ENCODE measurements around the gene CYFIP2. TPM values are rescaled to one million over a fixed set of nuclear protein-coding genes. Genes with fewer than 3 reads are reported as not detected.

Gene CYFIP2
- total RNA-seq, 4 donors from 2014 or later: 46.5 to 155 (median 57.2) TPM

DNA sequence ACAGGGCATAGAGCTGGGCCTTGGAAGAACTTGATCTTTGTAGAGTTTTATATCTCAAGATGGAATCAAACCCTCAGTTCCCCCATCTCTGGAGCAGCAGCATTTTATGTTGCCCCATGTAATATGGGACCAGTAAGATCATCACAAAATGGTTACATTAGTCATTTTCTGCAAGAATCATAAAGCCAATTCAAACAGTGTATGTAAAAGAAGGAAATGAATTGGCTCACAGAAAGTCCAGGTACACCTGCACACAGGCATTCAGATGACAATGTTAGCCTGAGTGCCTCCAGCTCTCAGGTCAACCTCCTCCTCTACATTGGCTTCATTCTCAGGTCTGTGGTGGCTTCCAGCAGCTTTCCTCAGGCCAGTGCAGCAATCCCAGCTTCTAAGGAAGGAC, 35.1 kb downstream of the CYFIP2 start:
- Histone ChIP-seq H3K27ac (no peak overlapping the region), H3K9me3 (no peaks in the 10 kb centered on the region), H3K4me3 (no peak overlapping the region), H3K4me1 (peaks cover 0 to under 1% (median 0%) of the 10 kb centered on the region in 4 donors), H3K27me3 (no peaks in the 10 kb centered on the region), H3K36me3 (no peaks in the 10 kb centered on the region)
- no peak for DNase-seq
- TF ChIP-seq, protein P1, sequence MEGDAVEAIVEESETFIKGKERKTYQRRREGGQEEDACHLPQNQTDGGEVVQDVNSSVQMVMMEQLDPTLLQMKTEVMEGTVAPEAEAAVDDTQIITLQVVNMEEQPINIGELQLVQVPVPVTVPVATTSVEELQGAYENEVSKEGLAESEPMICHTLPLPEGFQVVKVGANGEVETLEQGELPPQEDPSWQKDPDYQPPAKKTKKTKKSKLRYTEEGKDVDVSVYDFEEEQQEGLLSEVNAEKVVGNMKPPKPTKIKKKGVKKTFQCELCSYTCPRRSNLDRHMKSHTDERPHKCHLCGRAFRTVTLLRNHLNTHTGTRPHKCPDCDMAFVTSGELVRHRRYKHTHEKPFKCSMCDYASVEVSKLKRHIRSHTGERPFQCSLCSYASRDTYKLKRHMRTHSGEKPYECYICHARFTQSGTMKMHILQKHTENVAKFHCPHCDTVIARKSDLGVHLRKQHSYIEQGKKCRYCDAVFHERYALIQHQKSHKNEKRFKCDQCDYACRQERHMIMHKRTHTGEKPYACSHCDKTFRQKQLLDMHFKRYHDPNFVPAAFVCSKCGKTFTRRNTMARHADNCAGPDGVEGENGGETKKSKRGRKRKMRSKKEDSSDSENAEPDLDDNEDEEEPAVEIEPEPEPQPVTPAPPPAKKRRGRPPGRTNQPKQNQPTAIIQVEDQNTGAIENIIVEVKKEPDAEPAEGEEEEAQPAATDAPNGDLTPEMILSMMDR (IDR thresholded peaks at IDR 0.05): no peak
- no peak for TF ChIP-seq POLR2A (IDR thresholded peaks at IDR 0.05)

DNA sequence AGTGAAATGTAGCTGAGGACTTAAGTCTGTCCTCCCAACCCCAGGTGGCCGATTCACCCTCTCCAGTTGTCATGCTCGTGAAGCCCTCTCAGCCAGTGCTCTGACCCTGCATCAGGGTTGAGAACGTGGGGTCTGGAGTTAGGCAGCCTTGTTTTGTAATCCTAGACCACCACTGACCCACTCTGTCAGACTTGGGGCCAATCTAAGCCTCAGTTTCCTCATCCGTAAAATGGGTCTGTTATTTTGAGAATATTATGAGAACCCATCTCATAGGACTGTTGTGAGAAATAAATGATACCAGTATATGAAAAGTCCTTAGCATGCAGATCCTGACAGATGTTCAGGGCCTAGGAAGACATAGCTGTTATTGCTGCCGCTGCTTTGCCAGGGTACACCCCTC, 37.1 kb downstream of the CYFIP2 start:
- Histone ChIP-seq H3K27ac (no peak overlapping the region), H3K4me1 (no peaks in the 10 kb centered on the region), H3K4me3 (no peak overlapping the region), H3K9me3 (no peaks in the 10 kb centered on the region), H3K36me3 (no peaks in the 10 kb centered on the region), H3K27me3 (no peaks in the 10 kb centered on the region)
- DNase-seq: no peak
- TF ChIP-seq, protein P1 (IDR thresholded peaks at IDR 0.05): no peak
- TF ChIP-seq POLR2A (IDR thresholded peaks at IDR 0.05): no peak

DNA sequence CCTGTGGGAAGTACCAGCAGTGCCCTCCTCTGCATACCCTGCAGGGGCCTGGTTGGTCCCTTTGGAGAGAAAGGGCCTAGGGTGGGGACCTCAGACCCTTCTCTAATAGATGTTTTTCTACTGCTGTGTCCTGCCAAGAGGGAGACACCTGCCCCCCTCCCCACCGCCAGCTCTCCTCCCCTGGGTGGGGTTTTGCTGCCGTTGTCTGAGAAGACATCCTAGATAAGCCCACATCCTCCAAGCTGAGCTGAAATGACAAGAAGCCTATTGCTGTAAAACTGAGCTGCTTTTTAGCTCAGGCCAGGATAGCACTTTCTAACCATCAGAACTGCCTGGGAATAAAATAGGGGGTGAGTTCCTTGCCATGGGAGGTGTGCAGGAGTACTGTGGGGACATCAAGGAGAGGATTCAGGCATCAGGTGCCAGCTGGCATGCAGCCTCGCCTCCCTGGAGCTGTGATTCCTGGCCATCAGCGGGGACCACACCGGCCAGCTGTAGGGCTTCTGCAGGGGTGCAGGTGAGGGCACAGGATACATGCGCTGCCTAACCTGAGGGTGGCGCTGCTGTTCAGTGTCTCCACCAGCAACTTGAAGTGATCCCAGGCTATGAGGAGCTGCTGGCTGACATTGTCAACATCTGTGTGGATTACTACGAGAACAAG, 37.9 kb downstream of the CYFIP2 start:
- no peak overlapping the region for H3K4me3 ChIP-seq
- H3K36me3 ChIP-seq: no peaks in the 10 kb centered on the region
- H3K4me1 ChIP-seq: no peaks in the 10 kb centered on the region
- DNase-seq: no peak
- TF ChIP-seq POLR2A (IDR thresholded peaks at IDR 0.05): no peak
- no peaks in the 10 kb centered on the region for H3K27me3 ChIP-seq
- peak overlapping the region in 1 of 4 donors; percentile 38 for H3K27ac ChIP-seq
- H3K9me3 ChIP-seq: no peaks in the 10 kb centered on the region

DNA sequence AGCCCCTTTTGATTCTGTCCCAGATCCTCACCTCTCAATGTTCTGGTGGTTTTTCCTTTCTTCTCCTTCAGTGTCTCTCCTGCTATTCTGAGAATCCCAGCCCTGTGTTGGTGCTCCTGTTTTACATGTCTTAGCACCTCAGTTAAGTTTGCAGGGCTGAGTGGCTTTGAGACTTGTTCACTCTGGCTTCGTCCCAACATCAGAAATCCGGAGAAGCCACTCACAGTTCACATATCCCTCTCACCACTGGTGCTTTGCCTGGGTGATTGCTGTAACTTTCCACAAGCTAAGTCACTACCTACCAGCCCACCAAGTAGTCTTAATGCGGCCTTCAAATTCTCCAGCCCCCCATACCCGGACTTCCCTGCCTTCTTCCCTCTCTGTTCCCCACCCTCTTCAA, 40.2 kb downstream of the CYFIP2 start:
- Histone ChIP-seq H3K27ac (peak overlapping the region in 1 of 4 donors; percentile 65), H3K27me3 (no peaks in the 10 kb centered on the region), H3K4me3 (no peak overlapping the region), H3K9me3 (no peaks in the 10 kb centered on the region), H3K4me1 (no peaks in the 10 kb centered on the region), H3K36me3 (no peaks in the 10 kb centered on the region)
- no peak for TF ChIP-seq POLR2A (IDR thresholded peaks at IDR 0.05)
- TF ChIP-seq, protein P1 (IDR thresholded peaks at IDR 0.05): no peak
- DNase-seq: no peak

DNA sequence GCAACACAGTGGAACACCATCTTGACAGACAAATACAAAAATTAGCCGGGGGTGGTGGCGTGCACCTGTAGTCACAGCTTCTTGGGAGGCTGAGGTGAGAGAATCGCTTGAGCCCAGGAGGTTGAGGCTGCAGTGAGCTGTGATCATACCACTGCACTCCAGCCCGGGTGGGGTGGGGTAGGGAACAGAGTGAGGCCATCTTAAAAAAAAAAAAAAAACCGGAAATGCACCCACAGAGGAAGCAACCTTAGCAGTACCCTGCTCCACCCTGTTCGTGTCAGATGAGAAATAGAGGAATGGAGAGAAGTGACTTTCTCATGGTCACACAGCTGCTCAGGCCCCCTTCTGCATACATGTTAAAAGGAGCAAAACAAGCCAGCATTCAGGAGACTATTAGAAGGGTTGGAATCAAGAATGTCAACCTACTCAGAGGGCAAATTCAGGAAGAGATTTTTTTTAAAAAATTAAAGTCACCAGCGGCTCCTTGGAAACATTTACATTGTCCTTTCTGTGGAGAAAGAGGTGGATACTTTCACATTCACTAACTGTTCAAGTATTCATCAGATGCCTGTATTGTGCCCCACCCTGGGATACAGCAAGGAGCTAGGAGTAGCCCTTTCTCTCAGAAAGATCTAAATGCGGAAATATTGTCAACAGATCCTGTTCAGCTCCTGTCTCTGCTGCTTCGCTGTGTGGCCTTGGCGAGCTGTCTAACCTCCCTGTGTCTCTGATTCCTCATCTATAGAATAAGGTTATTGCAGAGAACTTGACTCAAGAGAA, 41.0 kb downstream of the CYFIP2 start:
- H3K4me1 ChIP-seq: no peaks in the 10 kb centered on the region

More for the DNA sequence above, 41.0 kb downstream of the CYFIP2 start:
- Histone ChIP-seq H3K36me3 (no peaks in the 10 kb centered on the region), H3K27ac (peak overlapping the region in 1 of 4 donors; percentile 65), H3K4me3 (no peak overlapping the region), H3K9me3 (no peaks in the 10 kb centered on the region), H3K27me3 (no peaks in the 10 kb centered on the region)
- TF ChIP-seq POLR2A (IDR thresholded peaks at IDR 0.05): no peak
- TF ChIP-seq, protein P1 (IDR thresholded peaks at IDR 0.05): no peak
- peak in 1 of 3 donors; percentile 56 for DNase-seq

Data from Peyer's patch (tissue), 4 donors.